SK-N-SH (cell line): ENCODE measurements around the gene SGPL1. TPM values are rescaled to one million over a fixed set of nuclear protein-coding genes. Genes with fewer than 3 reads are reported as not detected.

Source experiments
- CTCF ChIA-PET: fragments of 300-600, 350-600 bp; formaldehyde crosslinking; extraction: SDS; loops from one replicate; lab custom pipeline; 2021; lab: Yijun Ruan, JAX
- POLR2A ChIA-PET: fragments of 350-600 bp; sonication (Branson Sonifier 250); formaldehyde crosslinking; extraction: SDS; loops from one replicate; lab custom pipeline; 2020; ENCODE audit warnings: antibody characterized with exemption, inconsistent platforms; lab: Yijun Ruan, JAX
- DNase-seq: peaks from one replicate; pipeline ENCODE4 v3.0.0; 2012
- H2AFZ ChIP-seq: fragments of 200-600 bp; sonication (generic); 2 replicates; pipeline ENCODE4 v1.8.1; 2016; ENCODE audit warnings: antibody characterized with exemption, mild to moderate bottlenecking, low read depth
- H3F3A ChIP-seq: fragments of 200-600 bp; sonication (generic); replicated peaks from 2 replicates; pipeline ENCODE3; 2016; ENCODE audit warnings: antibody characterized with exemption, mild to moderate bottlenecking; ENCODE audit not compliant: insufficient read depth
- H3K27ac ChIP-seq, 2 experiments: fragments of 200-500 bp in 1 of 2; fragments of 200-600 bp in 1 of 2; sonication (Bioruptor generic) in 1 of 2; sonication (generic), shearing (Covaris generic) in 1 of 2; 2 replicates each; pipeline versions ENCODE4 v1.5.1 to v1.6.1; 2014 to 2016; ENCODE audit warnings: low read depth in 2 of 2, inconsistent platforms in 1 of 2, low read length in 1 of 2, mild to moderate bottlenecking in 1 of 2, mixed read lengths in 1 of 2
- H3K27me3 ChIP-seq: fragments of 200-600 bp; sonication (generic), shearing (Covaris generic); 2 replicates; pipeline ENCODE4 v1.6.1; 2016; ENCODE audit warnings: mixed run types; ENCODE audit not compliant: insufficient read depth
- H3K36me3 ChIP-seq, 2 experiments: fragments of 200-500 bp in 1 of 2; fragments of 200-600 bp in 1 of 2; sonication (Bioruptor generic) in 1 of 2; sonication (generic) in 1 of 2; replicated peaks in 1 of 2; 2 replicates each; pipeline versions ENCODE3 to v1.5.1; 2014 to 2016; ENCODE audit warnings: low read length in 1 of 2, mild to moderate bottlenecking in 1 of 2; ENCODE audit not compliant: insufficient read depth in 2 of 2, control insufficient read depth in 1 of 2
- H3K4me1 ChIP-seq, 2 experiments: fragments of 200-500 bp in 1 of 2; fragments of 200-600 bp in 1 of 2; sonication (Bioruptor generic) in 1 of 2; sonication (generic), shearing (Covaris generic) in 1 of 2; 2 replicates each; pipeline versions ENCODE4 v1.5.1 to v1.6.1; 2014 to 2016; ENCODE audit warnings: low read depth in 1 of 2, low read length in 1 of 2, mixed run types in 1 of 2; ENCODE audit not compliant: insufficient read depth in 2 of 2, control insufficient read depth in 1 of 2
- H3K4me2 ChIP-seq: fragments of 200-600 bp; sonication (generic), shearing (Covaris generic); 2 replicates; pipeline ENCODE4 v1.6.1; 2017; ENCODE audit warnings: mixed run types
- H3K4me3 ChIP-seq, 2 experiments: fragments of 200-500 bp in 1 of 2; fragments of 200-600 bp in 1 of 2; sonication (Bioruptor generic) in 1 of 2; sonication (generic), shearing (Covaris generic) in 1 of 2; 2 replicates each; pipeline versions ENCODE4 v1.5.1 to v1.8.1; 2014 to 2016; ENCODE audit warnings: low read depth in 2 of 2, inconsistent platforms in 1 of 2, low read length in 1 of 2, mild to moderate bottlenecking in 1 of 2, mixed read lengths in 1 of 2, moderate library complexity in 1 of 2
- H3K79me2 ChIP-seq: fragments of 200-600 bp; sonication (generic); 2 replicates; pipeline ENCODE4 v1.8.1; 2017; ENCODE audit warnings: mild to moderate bottlenecking; ENCODE audit not compliant: insufficient read depth
- H3K9ac ChIP-seq: fragments of 200-600 bp; sonication (generic); 2 replicates; pipeline ENCODE4 v1.6.1; 2017; ENCODE audit warnings: mixed run types
- H3K9me2 ChIP-seq: fragments of 200-600 bp; sonication (generic); 2 replicates; pipeline ENCODE4 v1.6.1; 2017; ENCODE audit warnings: mixed run types
- H3K9me3 ChIP-seq: fragments of 200-600 bp; sonication (generic); 2 replicates; pipeline ENCODE4 v1.6.1; 2017; ENCODE audit warnings: mixed run types, mild to moderate bottlenecking, moderate library complexity
- H4K20me1 ChIP-seq: fragments of 200-600 bp; sonication (generic); 2 replicates; pipeline ENCODE4 v1.6.1; 2017; ENCODE audit warnings: mild to moderate bottlenecking, mixed run types; ENCODE audit not compliant: insufficient read depth
- ELF1 ChIP-seq: IDR thresholded peaks from 2 replicates; pipeline ENCODE4 v1.4.0; 2012
- EZH2phosphoT487 ChIP-seq: fragments of 200-600 bp; sonication (generic); IDR thresholded peaks from 2 replicates; pipeline ENCODE4 v1.6.1; 2017; ENCODE audit warnings: low read depth, mixed run types, mild to moderate bottlenecking, antibody characterized with exemption, moderate library complexity, borderline replicate concordance
- FOXJ3 ChIP-seq: sonication (generic); formaldehyde crosslinking; IDR thresholded peaks from 2 replicates; pipeline ENCODE4 v1.5.1; 2020; ENCODE audit warnings: mild to moderate bottlenecking, missing genetic modification reagents
- FOXM1 ChIP-seq: IDR thresholded peaks from 2 replicates; pipeline ENCODE4 v1.4.0; 2012; ENCODE audit warnings: low read depth, mild to moderate bottlenecking
- GATA2 ChIP-seq: sonication (generic); formaldehyde crosslinking; IDR thresholded peaks from 2 replicates; pipeline ENCODE4 v1.5.0; 2020; ENCODE audit warnings: mild to moderate bottlenecking, missing genetic modification reagents
- JUND ChIP-seq: IDR thresholded peaks from 2 replicates; pipeline ENCODE4 v1.4.0; 2012
- MEF2A ChIP-seq: IDR thresholded peaks from 2 replicates; pipeline ENCODE4 v1.4.0; 2012; ENCODE audit warnings: low read depth, borderline replicate concordance
- NFIC ChIP-seq: IDR thresholded peaks from 2 replicates; pipeline ENCODE4 v1.4.0; 2012; ENCODE audit warnings: borderline replicate concordance
- POLR2AphosphoS5 ChIP-seq: IDR thresholded peaks from 2 replicates; pipeline ENCODE4 v1.6.1; 2012; ENCODE audit warnings: low read depth, low read length
- SMC3 ChIP-seq: IDR thresholded peaks from 2 replicates; pipeline ENCODE4 v1.6.1; 2012; ENCODE audit warnings: low read depth, low read length, improper control_type of control experiment
- YY1 ChIP-seq: IDR thresholded peaks from 2 replicates; pipeline ENCODE4 v1.4.0; 2012; ENCODE audit warnings: low read depth, mild to moderate bottlenecking
- WGBS: methylation state at CpG from one replicate; pipeline ENCODE4 v1.1.6; 2017; ENCODE audit warnings: low lambda C conversion rate; 5-methylcytosine and 5-hydroxymethylcytosine counted together
- polyA plus RNA-seq, 3 experiments: library from polyadenylated mRNA; depleted of rRNA; stranded (reverse); fragments of >200 nt; gene quantifications; 2 replicates each; pipeline ENCODE4 v1.2.3, GENCODE V29; 2012
- TF ChIP-seq, protein P1 (sequence below): fragments of 150-350 bp; IDR thresholded peaks from 2 replicates; pipeline ENCODE4 v1.6.1; 2017; ENCODE audit warnings: antibody characterized with exemption, low read length, low read depth, borderline replicate concordance
- TF ChIP-seq, protein P2 (sequence below): IDR thresholded peaks from 2 replicates; pipeline ENCODE4; 2012
- TF ChIP-seq, protein P3 (sequence below): IDR thresholded peaks from 2 replicates; pipeline ENCODE4 v1.4.0; 2012; ENCODE audit warnings: low read depth, borderline replicate concordance
- TF ChIP-seq, protein P4 (sequence below): IDR thresholded peaks from 2 replicates; pipeline ENCODE4 v1.6.1; 2012; ENCODE audit warnings: mild to moderate bottlenecking, low read depth, low read length, moderate library complexity

Gene SGPL1
- polyA plus RNA-seq, 1 of the 3 experiments (the other 2 are of a cell fraction) = 11.8 TPM

DNA sequence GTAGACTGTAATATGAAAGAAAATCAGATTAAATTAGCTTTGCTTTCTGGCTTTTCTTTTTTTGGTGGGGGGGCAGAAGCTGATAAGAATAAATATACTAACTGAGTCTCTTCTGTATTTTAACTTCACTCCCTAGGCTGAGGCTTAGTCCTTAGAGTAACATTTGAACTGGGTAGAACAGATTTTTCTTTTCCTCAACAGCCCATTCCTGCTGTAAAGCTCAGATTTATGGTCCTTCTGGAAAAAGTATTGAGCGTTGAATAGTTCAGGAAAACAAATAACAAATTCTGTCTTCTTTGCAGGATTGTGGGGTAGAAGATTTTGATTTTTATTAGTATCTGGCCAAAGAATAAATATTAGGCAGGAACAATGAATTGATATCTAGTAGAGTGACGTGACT lies 17.9 kb downstream of the SGPL1 start:
- Histone ChIP-seq H3K79me2 (peaks cover 79% of the 10 kb centered on the region), H3K9ac (peak overlapping the region; percentile 67; the same call in 1 of the 2 replicates), H3K9me2 (no peaks in the 10 kb centered on the region), H4K20me1 (no peaks in the 10 kb centered on the region), H3K36me3 (peaks cover 23 to 28% of the 10 kb centered on the region in 2 experiments), H3K4me2 (peak overlapping the region; percentile 31; the same call in 1 of the 2 replicates), H3F3A (peaks cover 58% of the 10 kb centered on the region), H3K27me3 (no peaks in the 10 kb centered on the region), H2AFZ (no peak overlapping the region), H3K27ac (peak overlapping the region; percentile 65 to 99; a peak in 3 of 4 replicates), H3K4me3 (0 out of 4 replicates have a peak overlapping the region, but pooled peaks of 1 of the 2 experiments have one; percentile 9), H3K4me1 (peaks cover 24 to 54% of the 10 kb centered on the region in 2 experiments), H3K9me3 (no peaks in the 10 kb centered on the region)
- DNase-seq = no peak
- ChIA-PET POLR2A (no interaction called here), CTCF (interaction anchor here (1.1 to 1.6 kb wide), 2 partner anchors 10 to 17 kb away, joined by 4 to 5 read pairs; partner anchors contain the start of gene SGPL1)
- 86% methylated on average over 2 of the region's 2 CpGs for WGBS
- TF ChIP-seq, protein P1, sequence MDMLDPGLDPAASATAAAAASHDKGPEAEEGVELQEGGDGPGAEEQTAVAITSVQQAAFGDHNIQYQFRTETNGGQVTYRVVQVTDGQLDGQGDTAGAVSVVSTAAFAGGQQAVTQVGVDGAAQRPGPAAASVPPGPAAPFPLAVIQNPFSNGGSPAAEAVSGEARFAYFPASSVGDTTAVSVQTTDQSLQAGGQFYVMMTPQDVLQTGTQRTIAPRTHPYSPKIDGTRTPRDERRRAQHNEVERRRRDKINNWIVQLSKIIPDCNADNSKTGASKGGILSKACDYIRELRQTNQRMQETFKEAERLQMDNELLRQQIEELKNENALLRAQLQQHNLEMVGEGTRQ = no peak
- TF ChIP-seq FOXM1 = 0 out of 2 replicates have a peak, but pooled peaks have one; percentile 9

DNA sequence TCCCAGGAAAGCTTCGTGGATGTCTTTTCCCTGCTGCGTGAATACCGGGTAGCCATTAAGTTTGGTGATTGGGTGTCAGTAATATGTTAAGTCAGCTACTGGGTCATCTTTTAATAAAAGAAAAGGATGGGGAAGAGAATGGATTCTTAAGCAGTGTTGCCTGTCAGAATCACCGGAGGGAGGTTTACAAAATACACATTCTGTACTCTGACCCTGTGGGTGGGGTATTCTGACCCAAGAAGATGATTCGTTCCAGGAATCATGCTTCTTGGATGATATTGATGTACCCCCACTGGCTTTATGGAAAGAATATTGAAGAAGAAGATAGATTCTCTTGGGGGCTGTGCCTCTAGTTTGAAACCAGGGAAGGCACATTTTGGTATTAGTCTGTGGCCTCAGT lies 18.3 kb downstream of the SGPL1 start:
- Histone ChIP-seq H3K9me3 (no peaks in the 10 kb centered on the region), H3K27me3 (no peaks in the 10 kb centered on the region), H3K27ac (peak overlapping the region in 1 of 2 experiments; percentile 99; a peak in 2 of 4 replicates), H3K4me1 (peaks cover 21 to 54% of the 10 kb centered on the region in 2 experiments), H3K36me3 (peaks cover 27 to 28% of the 10 kb centered on the region in 2 experiments), H4K20me1 (no peaks in the 10 kb centered on the region), H3K4me3 (no peak overlapping the region), H3K9ac (peak overlapping the region; percentile 67; the same call in 1 of the 2 replicates), H3K79me2 (peaks cover 79% of the 10 kb centered on the region), H3K9me2 (no peaks in the 10 kb centered on the region), H2AFZ (no peak overlapping the region), H3K4me2 (peak overlapping the region; percentile 31; the same call in 1 of the 2 replicates), H3F3A (peaks cover 59% of the 10 kb centered on the region)
- DNase-seq = no peak
- WGBS = 97% methylated on average over 5 of the region's 5 CpGs
- ChIA-PET POLR2A (no interaction called here), CTCF (no interaction called here)
- TF ChIP-seq FOXJ3 (CRISPR knock-in tag) (no peak), YY1 (no peak), ELF1 (no peak), GATA2 (CRISPR knock-in tag) (no peak), JUND (no peak), MEF2A (no peak), EZH2phosphoT487 (no peak), POLR2AphosphoS5 (no peak), FOXM1 (no peak), SMC3 (no peak), NFIC (no peak)
- TF ChIP-seq, protein P2, sequence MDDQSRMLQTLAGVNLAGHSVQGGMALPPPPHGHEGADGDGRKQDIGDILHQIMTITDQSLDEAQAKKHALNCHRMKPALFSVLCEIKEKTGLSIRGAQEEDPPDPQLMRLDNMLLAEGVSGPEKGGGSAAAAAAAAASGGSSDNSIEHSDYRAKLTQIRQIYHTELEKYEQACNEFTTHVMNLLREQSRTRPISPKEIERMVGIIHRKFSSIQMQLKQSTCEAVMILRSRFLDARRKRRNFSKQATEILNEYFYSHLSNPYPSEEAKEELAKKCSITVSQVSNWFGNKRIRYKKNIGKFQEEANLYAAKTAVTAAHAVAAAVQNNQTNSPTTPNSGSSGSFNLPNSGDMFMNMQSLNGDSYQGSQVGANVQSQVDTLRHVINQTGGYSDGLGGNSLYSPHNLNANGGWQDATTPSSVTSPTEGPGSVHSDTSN = no peak
- TF ChIP-seq, protein P3, sequence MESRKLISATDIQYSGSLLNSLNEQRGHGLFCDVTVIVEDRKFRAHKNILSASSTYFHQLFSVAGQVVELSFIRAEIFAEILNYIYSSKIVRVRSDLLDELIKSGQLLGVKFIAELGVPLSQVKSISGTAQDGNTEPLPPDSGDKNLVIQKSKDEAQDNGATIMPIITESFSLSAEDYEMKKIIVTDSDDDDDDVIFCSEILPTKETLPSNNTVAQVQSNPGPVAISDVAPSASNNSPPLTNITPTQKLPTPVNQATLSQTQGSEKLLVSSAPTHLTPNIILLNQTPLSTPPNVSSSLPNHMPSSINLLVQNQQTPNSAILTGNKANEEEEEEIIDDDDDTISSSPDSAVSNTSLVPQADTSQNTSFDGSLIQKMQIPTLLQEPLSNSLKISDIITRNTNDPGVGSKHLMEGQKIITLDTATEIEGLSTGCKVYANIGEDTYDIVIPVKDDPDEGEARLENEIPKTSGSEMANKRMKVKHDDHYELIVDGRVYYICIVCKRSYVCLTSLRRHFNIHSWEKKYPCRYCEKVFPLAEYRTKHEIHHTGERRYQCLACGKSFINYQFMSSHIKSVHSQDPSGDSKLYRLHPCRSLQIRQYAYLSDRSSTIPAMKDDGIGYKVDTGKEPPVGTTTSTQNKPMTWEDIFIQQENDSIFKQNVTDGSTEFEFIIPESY = no peak
- TF ChIP-seq, protein P4, sequence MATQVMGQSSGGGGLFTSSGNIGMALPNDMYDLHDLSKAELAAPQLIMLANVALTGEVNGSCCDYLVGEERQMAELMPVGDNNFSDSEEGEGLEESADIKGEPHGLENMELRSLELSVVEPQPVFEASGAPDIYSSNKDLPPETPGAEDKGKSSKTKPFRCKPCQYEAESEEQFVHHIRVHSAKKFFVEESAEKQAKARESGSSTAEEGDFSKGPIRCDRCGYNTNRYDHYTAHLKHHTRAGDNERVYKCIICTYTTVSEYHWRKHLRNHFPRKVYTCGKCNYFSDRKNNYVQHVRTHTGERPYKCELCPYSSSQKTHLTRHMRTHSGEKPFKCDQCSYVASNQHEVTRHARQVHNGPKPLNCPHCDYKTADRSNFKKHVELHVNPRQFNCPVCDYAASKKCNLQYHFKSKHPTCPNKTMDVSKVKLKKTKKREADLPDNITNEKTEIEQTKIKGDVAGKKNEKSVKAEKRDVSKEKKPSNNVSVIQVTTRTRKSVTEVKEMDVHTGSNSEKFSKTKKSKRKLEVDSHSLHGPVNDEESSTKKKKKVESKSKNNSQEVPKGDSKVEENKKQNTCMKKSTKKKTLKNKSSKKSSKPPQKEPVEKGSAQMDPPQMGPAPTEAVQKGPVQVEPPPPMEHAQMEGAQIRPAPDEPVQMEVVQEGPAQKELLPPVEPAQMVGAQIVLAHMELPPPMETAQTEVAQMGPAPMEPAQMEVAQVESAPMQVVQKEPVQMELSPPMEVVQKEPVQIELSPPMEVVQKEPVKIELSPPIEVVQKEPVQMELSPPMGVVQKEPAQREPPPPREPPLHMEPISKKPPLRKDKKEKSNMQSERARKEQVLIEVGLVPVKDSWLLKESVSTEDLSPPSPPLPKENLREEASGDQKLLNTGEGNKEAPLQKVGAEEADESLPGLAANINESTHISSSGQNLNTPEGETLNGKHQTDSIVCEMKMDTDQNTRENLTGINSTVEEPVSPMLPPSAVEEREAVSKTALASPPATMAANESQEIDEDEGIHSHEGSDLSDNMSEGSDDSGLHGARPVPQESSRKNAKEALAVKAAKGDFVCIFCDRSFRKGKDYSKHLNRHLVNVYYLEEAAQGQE = no peak
